Pericardium fibroblast (primary cell): ENCODE data around the gene ERI2. TPM values are rescaled to one million over a fixed set of nuclear protein-coding genes. Genes with fewer than 3 reads are reported as not detected.

ENCODE experiments used
- total RNA-seq: library from RNA; depleted of rRNA; stranded (reverse); fragments of >200 nt; gene quantifications from 2 replicates; pipeline ENCODE4 v1.2.3, GENCODE V29; 2015

The ERI2 gene, protein sequence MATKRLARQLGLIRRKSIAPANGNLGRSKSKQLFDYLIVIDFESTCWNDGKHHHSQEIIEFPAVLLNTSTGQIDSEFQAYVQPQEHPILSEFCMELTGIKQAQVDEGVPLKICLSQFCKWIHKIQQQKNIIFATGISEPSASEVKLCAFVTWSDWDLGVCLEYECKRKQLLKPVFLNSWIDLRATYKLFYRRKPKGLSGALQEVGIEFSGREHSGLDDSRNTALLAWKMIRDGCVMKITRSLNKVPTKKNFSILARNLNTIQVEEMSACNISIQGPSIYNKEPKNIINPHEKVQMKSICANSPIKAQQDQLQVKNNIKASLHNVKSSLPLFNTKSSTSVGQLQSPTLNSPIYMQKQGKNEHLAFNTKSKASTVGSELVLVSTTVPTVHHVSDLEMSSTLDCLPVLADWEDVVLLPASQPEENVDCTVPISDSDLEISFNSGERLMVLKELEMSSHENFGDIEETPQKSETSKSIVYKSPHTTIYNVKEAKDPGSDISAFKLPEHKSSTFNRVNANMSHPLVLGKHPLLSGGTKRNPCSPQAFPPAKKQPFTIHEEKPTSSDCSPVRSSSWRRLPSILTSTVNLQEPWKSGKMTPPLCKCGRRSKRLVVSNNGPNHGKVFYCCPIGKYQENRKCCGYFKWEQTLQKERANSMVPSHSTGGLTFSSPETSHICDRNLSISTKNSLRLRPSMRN
- 4.9 and 17.1 TPM in 2 replicates for total RNA-seq

GRCh38 chr16:20806168-20807050, at the start of gene ERI2, which contains the start of gene REXO5:
Gene ERI2 (minus strand): TSS chr16:20806472. CDS start chr16:20806430, 42 bp downstream.
Gene REXO5 (plus strand): TSS chr16:20806527. CDS start chr16:20806954, 427 bp downstream.

DNA sequence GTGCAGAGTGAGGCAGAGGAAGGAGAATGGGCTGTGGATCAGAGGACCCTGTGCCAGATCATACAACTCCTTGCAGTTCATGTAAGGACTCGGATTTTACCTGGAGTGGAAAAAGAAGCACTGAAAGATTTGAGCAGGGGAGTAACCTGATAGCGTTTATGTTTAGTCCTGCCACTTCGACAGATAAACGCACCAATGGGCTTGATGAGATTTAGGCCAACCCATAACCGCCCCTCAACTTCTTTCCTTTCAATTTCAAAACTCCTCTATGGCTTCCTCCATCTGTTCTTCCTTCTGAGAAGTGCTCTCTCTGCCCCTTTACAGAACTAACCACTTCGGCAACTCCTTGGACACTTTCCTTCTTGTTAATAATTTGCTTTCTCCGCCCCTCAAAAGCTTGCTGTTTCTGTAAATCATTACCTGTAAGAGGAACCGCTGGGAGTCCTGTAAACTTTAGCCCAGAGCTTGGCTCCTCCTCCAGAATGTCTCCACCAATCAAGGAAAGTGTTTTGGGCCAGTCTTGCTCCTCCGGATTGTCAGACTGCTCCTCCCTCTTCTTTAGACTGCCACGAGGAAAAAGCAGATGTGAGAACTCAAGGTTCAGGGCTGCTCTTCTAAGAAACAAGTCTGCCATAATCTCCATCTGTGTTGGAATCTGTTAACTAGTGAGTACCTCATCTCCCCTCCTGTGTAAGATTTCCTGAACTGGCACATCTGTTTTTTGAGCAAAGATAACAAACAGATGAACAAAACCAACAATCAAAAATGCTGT, 42.6 kb downstream of the ERI2 start, which contains the start of gene ACSM3:
TSS of gene ACSM3 (plus strand) at position 554 of the 772 bp plus-strand sequence. CDS start 6,021 bp downstream, outside the sequence.

Other genes starting within 250 kb of the ERI2 start
- not detected in 2 replicates for gene ACSM2B, start 230.1 kb downstream of the ERI2 start, total RNA-seq
- gene ACSM1, start 108.8 kb downstream of the ERI2 start, total RNA-seq, result 2.2 TPM in 1 of 2 replicates, not detected in the other
- gene THUMPD1, start 64.7 kb downstream of the ERI2 start, total RNA-seq, result 26.6 and 29.4 TPM in 2 replicates
- 2.6 and 3.2 TPM in 2 replicates for gene ACSM3, start 42.5 kb downstream of the ERI2 start, total RNA-seq
- 2.0 and 3.7 TPM in 2 replicates for gene REXO5, start 55 bp upstream of the ERI2 start, total RNA-seq
- 32.0 and 36.7 TPM in 2 replicates for gene DCUN1D3, start 93.9 kb upstream of the ERI2 start, total RNA-seq
- 28.0 and 70.5 TPM in 2 replicates for gene LYRM1, start 94.3 kb upstream of the ERI2 start, total RNA-seq